Ascending aorta (tissue), 2 donors: ENCODE measurements around the gene ESPN. TPM values are rescaled to one million over a fixed set of nuclear protein-coding genes. Genes with fewer than 3 reads are reported as not detected.

Source experiments
- DNase-seq, 2 donors: peaks; one replicate each; pipeline ENCODE4 v3.0.0-alpha.2; 2019; ENCODE audit warnings: low spot score in 2 of 2
- H3K27ac ChIP-seq, 2 donors: fragments of 200-600 bp; sonication (generic); one replicate each; pipeline ENCODE4 v1.5.1; 2016 to 2017; ENCODE audit warnings: mild to moderate bottlenecking in 1 of 2
- H3K27me3 ChIP-seq: fragments of 200-600 bp; sonication (generic); one replicate; pipeline ENCODE4 v1.5.1; 2017
- H3K36me3 ChIP-seq, 2 donors: fragments of 200-600 bp; sonication (generic); one replicate each; pipeline ENCODE4 v1.5.1; 2016
- H3K4me1 ChIP-seq, 2 donors: fragments of 200-600 bp; sonication (generic); one replicate each; pipeline ENCODE4 v1.5.1; 2016 to 2017; ENCODE audit warnings: mild to moderate bottlenecking in 1 of 2
- H3K4me3 ChIP-seq, 2 donors: fragments of 200-600 bp; sonication (generic); one replicate each; pipeline ENCODE4 v1.5.1; 2016 to 2017; ENCODE audit warnings: mild to moderate bottlenecking in 1 of 2
- H3K9me3 ChIP-seq, 2 donors: fragments of 200-600 bp; sonication (generic); one replicate each; pipeline ENCODE4 v1.5.1; 2016
- CTCF ChIP-seq, 3 experiments: fragments of 200-600 bp in 2 of 3; fragments of 450-650 bp in 1 of 3; sonication (generic) in 2 of 3; IDR thresholded peaks; one replicate each; pipeline ENCODE4 v1.5.1; 2016 to 2019; ENCODE audit warnings: antibody characterized with exemption in 3 of 3, mild to moderate bottlenecking in 1 of 3, moderate library complexity in 1 of 3
- intact Hi-C: fragments of 100-400 bp; cut with DNase I; formaldehyde crosslinking; loops from one replicate; pipeline ENCODE4 v1.15.1; 2023
- total RNA-seq: library from RNA; depleted of rRNA; stranded (reverse); fragments of >200 nt; gene quantifications from one replicate; pipeline ENCODE4 v1.1.0, GENCODE V29; 2016

The ESPN gene
- total RNA-seq, 1 donor from 2014 or later: 2.2 TPM

DNA sequence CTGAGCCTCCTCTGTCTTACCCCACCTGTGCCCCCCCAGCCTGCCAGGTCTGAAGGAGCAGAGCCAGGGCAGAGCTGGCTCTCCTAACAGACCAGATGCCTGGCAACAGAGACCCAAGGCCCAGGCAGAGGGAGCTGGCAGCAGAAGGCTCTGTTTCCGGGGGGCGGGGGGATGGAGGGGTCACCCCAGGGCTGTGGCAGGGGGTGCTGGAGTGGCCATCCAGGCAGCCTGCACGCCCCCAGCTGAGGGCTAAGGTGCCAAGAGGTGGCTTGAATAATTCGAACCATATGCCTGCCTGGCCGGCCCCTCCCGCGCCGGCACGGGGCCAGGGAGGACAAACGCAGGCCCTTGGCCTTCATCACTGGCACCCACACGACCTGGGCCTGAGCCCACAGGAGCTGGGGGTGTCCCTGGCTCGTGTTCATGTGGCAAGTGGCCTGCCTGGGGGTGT is 82.9 kb downstream of the ESPN start:
- Histone ChIP-seq H3K4me3 (no peak overlapping the region), H3K36me3 (no peaks in the 10 kb centered on the region), H3K27ac (peak overlapping the region in 1 of 2 donors; percentile 37), H3K27me3 (no peaks in the 10 kb centered on the region), H3K4me1 (peaks cover 10 to 15% of the 10 kb centered on the region in 2 donors), H3K9me3 (no peaks in the 10 kb centered on the region)
- intact Hi-C loops: no loop called here
- no peak for DNase-seq
- TF ChIP-seq CTCF (IDR thresholded peaks at IDR 0.05): no peak

GRCh38 chr1:6508154-6508815 is 83.7 kb downstream of the ESPN start:
- Histone ChIP-seq H3K4me1 (peaks cover 6 to 8% of the 10 kb centered on the region in 2 donors), H3K36me3 (no peaks in the 10 kb centered on the region), H3K9me3 (no peaks in the 10 kb centered on the region), H3K27ac (no peak overlapping the region), H3K4me3 (no peak overlapping the region), H3K27me3 (no peaks in the 10 kb centered on the region)
- DNase-seq: no peak
- intact Hi-C loops: no loop called here
- no peak for TF ChIP-seq CTCF (IDR thresholded peaks at IDR 0.05)

- DNase-seq: no peak
Measured at GRCh38 chr1:6508816-6509189, 84.2 kb downstream of the ESPN start.

DNA sequence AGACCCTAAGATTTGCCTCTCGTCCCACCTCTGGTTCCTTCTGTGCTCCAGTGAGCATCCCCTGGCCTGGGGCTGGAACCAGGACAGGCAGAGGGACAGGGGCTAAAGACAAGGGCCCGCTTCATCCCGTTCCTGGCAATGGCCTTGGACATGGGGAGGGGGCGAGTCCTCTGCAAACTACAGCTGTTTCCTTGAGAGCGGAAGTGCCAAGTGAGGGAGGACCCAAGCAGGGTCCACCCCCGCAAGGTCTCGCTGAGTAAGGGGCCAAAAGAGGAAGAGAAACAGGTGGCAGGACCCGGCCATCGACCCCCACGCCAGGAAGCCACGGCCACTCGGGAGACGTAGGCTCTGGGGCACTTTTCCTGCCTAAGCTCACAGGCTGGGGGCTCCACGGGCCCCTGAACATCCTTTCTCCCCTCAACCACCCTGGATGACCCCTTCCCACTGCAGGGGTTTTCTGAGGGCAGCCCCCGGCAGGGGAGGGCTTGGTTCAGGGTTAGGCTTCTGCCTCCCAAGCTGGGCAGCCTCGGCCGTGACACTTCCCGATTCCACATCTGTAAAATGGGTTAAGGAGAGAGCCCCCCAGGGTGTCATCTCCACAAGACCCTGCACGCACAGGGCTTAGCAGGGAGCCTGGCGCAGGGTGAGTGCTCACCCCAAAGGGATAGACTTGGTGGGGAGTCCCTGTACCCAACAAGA is 84.8 kb downstream of the ESPN start:
- TF ChIP-seq CTCF (IDR thresholded peaks at IDR 0.05): no peak
- no peaks in the 10 kb centered on the region for H3K27me3 ChIP-seq
- no peaks in the 10 kb centered on the region for H3K36me3 ChIP-seq
- no peaks in the 10 kb centered on the region for H3K9me3 ChIP-seq
- peaks cover 6 to 8% of the 10 kb centered on the region in 2 donors for H3K4me1 ChIP-seq
- DNase-seq: no peak
- H3K4me3 ChIP-seq: no peak overlapping the region
- no peak overlapping the region for H3K27ac ChIP-seq
- intact Hi-C loops: no loop called here

More at GRCh38 chr1:6508816-6509189, 84.2 kb downstream of the ESPN start:
- Histone ChIP-seq H3K27me3 (no peaks in the 10 kb centered on the region), H3K4me3 (no peak overlapping the region), H3K36me3 (no peaks in the 10 kb centered on the region), H3K9me3 (no peaks in the 10 kb centered on the region), H3K27ac (no peak overlapping the region), H3K4me1 (peaks cover 6 to 8% of the 10 kb centered on the region in 2 donors)
- TF ChIP-seq CTCF (IDR thresholded peaks at IDR 0.05): no peak
- intact Hi-C loops: no loop called here

DNA sequence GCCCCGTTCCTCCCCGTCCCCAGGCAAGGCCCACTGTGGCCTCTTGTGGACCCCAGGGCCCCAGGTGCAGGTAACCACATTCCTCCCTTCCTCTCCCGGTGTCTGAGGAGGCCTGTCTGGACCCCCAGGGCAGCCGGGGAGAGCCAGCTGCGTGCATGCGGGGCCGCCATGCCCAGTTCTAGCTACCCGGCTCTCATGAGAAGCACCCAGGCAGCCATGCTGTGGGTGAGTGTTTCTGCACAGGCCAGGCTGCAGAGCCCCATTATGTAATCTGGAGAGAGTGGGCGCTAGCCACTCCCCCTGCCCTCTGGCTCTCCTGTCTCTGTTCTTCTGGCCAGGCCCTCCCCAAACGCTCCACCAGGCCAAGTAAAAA is 85.3 kb downstream of the ESPN start:
- H3K27ac ChIP-seq: no peak overlapping the region
- DNase-seq: no peak

More for the DNA sequence above, 85.3 kb downstream of the ESPN start:
- H3K9me3 ChIP-seq: no peaks in the 10 kb centered on the region
- TF ChIP-seq CTCF (IDR thresholded peaks at IDR 0.05): no peak
- H3K27me3 ChIP-seq: no peaks in the 10 kb centered on the region
- H3K4me1 ChIP-seq: peaks cover 6 to 8% of the 10 kb centered on the region in 2 donors
- H3K4me3 ChIP-seq: no peak overlapping the region
- intact Hi-C loops: no loop called here
- H3K36me3 ChIP-seq: no peaks in the 10 kb centered on the region
